HCT116 (cell line): ENCODE results near the gene WASF2.

Experiments
- EZH2phosphoT487 ChIP-seq: fragments of 200-600 bp; IDR thresholded peaks from 2 replicates; pipeline ENCODE4 v1.6.1; 2018; ENCODE audit warnings: antibody characterized with exemption, borderline replicate concordance
- TF ChIP-seq, protein P1 (sequence below), 3 experiments: fragments of 200-600 bp in 1 of 3; sonication (generic) in 1 of 3; IDR thresholded peaks in 2 of 3; conservative IDR thresholded peaks in 1 of 3; 2 replicates each; pipeline ENCODE4 v1.5.1; 2012 to 2017; ENCODE audit warnings: low read depth in 2 of 3, low read length in 2 of 3, antibody characterized with exemption in 1 of 3, borderline replicate concordance in 1 of 3, control low read depth in 1 of 3, mild to moderate bottlenecking in 1 of 3, mixed read lengths in 1 of 3, mixed run types in 1 of 3, moderate library complexity in 1 of 3; ENCODE audit not compliant: insufficient read depth in 1 of 3
- TF ChIP-seq, protein P2 (sequence below): IDR thresholded peaks from 2 replicates; pipeline ENCODE4 v1.6.1; 2012
- TF ChIP-seq, protein P3 (sequence below): IDR thresholded peaks from 2 replicates; pipeline ENCODE4 v1.6.1; 2012

DNA sequence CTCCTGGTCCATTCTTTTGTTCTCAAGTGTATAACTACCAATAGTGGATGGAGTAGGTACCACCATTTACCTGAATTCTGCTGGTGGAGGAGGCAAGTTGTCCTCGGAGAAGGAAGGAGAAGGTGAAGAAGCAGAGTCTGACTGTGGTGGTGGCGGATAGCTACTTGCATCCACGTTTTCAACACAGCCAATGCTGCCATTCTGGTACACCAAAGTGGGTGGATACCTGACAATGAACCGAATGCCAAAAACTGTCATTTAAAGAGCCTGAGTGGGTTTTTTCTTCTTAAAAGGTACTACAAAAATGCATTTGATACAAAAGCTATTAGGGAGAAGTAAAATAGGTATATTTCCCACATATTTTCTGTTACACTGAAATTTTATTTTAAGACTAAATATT, 77.5 kb downstream of the WASF2 start:
- TF ChIP-seq, protein P1, sequence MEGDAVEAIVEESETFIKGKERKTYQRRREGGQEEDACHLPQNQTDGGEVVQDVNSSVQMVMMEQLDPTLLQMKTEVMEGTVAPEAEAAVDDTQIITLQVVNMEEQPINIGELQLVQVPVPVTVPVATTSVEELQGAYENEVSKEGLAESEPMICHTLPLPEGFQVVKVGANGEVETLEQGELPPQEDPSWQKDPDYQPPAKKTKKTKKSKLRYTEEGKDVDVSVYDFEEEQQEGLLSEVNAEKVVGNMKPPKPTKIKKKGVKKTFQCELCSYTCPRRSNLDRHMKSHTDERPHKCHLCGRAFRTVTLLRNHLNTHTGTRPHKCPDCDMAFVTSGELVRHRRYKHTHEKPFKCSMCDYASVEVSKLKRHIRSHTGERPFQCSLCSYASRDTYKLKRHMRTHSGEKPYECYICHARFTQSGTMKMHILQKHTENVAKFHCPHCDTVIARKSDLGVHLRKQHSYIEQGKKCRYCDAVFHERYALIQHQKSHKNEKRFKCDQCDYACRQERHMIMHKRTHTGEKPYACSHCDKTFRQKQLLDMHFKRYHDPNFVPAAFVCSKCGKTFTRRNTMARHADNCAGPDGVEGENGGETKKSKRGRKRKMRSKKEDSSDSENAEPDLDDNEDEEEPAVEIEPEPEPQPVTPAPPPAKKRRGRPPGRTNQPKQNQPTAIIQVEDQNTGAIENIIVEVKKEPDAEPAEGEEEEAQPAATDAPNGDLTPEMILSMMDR (IDR thresholded peaks at IDR 0.05 in 2 of 3, conservative IDR thresholded peaks at IDR 0.05 in 1 of 3; ENCODE audit: borderline replicate concordance in 1 of 3, insufficient read depth in 1 of 3, low read depth in 2 of 3, low read length in 2 of 3) = no peak
- TF ChIP-seq, protein P2, sequence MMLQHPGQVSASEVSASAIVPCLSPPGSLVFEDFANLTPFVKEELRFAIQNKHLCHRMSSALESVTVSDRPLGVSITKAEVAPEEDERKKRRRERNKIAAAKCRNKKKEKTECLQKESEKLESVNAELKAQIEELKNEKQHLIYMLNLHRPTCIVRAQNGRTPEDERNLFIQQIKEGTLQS = no peak
- TF ChIP-seq, protein P3, sequence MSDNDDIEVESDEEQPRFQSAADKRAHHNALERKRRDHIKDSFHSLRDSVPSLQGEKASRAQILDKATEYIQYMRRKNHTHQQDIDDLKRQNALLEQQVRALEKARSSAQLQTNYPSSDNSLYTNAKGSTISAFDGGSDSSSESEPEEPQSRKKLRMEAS = no peak
- TF ChIP-seq EZH2phosphoT487 = no peak
